ENCODE measurements around the gene AHCYL2.
A peak's percentile ranks its signal among the peaks of the same experiment; 100 is the strongest.
"Not testable (repeated sequence)": the region's sequence is repeated elsewhere in the genome, so short reads cannot be mapped to it uniquely, and the experiment has no call there.

Gene AHCYL2

GRCh38 chr7:129209067-129209926 lies 15.5 kb upstream of the AHCYL2 start:
- no peak for DNase-seq (ENCODE audit: low read depth)

GRCh38 chr7:129210256-129210988 lies 14.4 kb upstream of the AHCYL2 start:
- DNase-seq (ENCODE audit: low read depth): peak; percentile 36

GRCh38 chr7:129210989-129211312 lies 13.9 kb upstream of the AHCYL2 start:
- no peak for DNase-seq (ENCODE audit: low read depth)

DNA sequence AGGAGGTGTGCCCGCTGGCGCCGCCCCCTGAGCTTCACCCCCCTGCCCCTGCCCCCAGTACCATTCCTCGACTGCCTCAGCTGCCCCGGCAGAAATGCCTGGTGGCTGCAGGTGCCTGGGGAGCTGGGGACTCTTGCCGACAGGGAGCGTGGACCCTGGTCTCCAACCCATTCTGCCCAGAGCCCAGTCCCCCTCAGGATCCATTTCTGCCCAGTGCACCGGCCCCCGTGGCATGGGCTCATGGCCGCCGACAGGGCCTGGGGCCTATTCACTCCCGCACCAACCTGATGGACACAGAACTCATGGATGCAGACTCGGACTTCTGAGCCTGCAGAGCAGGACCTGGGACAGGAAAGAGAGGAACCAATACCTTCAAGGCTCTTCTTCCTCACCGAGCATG lies 12.7 kb upstream of the AHCYL2 start:
- no peak for DNase-seq (ENCODE audit: low read depth)

DNA sequence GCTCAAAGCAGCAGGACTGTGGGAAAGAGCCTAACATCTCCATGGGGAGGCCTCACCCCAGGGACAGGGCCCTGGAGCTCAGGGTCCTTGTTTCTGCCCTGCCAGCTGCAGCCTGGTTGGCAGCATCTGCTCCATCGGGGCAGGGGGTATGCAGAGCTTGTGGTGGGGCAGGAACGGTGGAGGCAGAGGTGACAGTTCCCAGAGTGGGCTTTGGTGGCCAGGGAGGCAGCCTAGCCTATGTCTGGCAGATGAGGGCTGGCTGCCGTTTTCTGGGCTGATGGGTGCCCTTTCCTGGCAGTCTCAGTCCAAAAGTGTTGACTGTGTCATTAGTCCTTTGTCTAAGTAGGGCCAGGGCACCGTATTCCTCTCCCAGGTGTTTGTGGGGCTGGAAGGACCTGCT lies 12.2 kb upstream of the AHCYL2 start:
- DNase-seq (ENCODE audit: low read depth): no peak

DNA sequence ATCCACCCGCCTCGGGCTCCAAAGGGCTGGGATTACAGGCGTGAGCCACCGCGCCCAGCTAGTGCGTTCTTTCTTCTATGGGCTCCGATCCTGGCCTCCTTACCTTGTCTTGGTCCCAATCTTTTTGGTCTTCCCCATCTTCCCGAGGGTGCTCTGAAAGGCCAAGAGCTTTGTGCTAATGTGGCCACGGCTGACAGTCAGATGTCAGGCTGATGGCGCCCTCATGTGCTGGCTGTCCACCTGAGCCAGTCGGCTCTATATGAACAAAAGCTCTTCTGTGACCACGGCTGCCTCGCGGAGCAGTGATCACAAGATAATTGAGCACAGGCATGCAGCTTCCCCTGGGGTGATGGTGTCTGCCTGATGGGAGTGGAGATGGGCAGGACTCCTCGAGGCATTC lies 11.0 kb upstream of the AHCYL2 start:
- DNase-seq (ENCODE audit: low read depth): no peak

DNA sequence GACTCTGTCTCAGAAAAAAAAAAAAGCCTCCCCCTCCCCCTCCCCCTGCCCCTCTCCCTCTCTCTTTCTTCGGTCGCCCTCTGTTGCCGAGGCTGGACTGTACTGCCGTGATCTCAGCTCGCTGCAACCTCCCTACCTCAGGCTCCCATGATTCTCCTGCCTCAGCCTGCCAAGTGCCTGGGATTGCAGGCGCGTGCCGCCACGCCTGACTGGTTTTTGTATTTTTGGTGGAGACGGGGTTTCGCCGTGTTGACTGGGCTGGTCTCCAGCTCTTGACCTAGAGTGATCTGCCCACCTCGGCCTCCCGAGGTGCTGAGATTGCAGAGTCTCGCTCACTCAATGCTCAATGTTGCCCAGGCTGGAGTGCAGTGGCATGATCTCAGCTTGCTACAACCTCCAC lies 9.1 kb upstream of the AHCYL2 start:
- DNase-seq (ENCODE audit: low read depth): not testable (repeated sequence)

DNA sequence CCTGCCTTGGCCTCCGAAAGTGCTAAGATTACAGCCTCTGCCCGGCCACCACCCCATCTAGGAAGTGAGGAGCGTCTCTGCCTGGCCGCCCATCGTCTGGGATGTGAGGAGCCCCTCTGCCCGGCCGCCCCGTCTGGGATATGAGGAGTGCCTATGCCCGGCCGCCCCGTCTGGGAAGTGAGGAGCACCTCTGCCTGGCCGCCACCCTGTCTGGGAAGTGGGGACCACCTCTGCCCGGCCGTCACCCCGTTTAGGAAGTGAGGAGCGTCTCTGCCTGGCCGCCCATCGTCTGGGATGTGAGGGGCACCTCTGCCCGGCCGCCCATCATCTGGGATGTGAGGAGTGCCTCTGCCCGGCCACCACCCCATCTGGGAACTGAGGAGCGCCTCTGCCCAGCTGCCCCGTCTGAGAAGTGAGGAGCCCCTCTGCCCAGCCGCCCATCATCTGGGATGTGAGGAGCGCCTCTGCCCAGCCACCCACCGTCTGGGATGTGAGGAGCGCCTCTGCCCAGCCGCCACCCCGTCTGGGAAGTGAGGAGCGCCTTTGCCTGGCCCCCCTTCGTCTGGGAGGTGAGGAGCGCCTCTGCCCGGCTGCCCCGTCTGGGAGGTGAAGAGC lies 8.6 kb upstream of the AHCYL2 start:
- not testable (repeated sequence) for DNase-seq (ENCODE audit: low read depth)

GRCh38 chr7:129216821-129217416 lies 7.9 kb upstream of the AHCYL2 start:
- DNase-seq (ENCODE audit: low read depth): not testable (repeated sequence)

GRCh38 chr7:129218514-129219062 lies 6.2 kb upstream of the AHCYL2 start:
- DNase-seq (ENCODE audit: low read depth): peak; percentile 70

DNA sequence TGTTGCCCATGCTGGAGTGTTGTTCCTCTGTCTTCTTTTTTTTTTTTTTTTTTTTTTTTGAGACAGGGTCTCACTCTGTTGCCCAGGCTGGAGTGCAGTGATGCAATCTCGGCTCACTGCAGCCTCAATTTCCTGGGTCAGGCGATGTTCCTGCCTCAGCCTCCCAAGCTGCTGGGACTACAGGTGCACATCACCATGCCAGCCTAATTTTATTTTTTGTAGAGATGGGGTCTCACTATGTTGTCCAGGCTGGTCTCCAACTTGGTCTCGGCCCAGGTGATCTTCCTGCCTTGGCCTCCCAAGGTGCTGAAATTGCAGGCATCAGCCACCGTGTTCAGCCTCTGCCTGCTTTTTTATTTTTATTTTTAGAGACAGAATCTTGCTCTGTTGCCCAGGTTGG lies 5.7 kb upstream of the AHCYL2 start:
- not testable (repeated sequence) for DNase-seq (ENCODE audit: low read depth)

DNA sequence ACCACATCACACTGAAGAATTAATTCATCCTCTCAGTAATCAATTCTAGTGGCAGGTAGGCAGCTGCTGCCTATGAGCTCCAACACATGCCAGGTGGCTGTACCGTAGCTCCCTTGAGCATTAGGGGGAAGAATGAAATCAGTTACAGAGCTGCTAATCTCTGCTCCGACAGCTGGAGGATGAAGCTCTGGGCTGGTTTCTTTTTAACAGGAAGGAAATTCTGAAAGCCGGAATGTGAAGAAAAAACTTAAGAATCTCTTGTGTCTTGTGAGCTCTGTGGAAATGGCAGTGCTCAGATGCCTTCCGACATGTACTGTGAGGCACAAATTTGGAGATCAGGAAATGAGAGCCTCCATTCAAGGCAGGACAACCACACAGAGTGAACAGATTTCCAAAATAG lies 2.8 kb upstream of the AHCYL2 start:
- no peak for DNase-seq (ENCODE audit: low read depth)

DNA sequence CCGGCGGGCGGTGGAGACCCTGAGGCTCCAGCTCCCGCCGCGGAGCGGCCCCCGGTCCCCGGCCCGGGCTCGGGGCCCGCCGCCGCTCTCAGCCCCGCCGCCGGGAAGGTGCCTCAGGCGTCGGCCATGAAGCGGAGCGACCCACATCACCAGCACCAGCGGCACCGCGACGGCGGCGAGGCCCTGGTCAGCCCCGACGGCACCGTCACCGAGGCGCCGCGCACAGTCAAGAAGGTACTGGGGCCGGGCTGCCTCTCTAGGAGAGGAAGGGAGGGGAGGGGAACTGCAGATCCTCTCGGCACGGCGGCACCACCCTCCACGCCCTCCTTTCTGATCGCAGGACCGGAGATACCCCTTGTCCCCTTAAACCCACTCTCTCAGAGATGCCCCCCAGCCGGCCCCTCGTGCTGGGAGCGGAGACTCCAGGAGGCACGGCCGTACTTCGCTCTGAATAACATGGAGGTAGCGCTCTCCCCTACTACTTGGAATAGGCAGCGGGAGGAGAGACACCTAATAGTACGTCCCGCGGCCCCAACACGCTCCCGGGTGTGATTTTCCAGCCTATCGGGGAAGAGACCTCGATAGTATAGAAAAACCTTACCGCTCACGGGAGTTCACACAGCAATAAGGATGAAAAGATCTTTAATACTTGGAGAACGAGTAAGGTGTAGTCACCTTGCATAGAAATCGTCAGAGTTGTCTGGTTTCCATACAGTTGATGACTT lies 538 bp downstream of the AHCYL2 start:
- no peak for DNase-seq (ENCODE audit: low read depth)

GRCh38 chr7:129225931-129226572 lies 1.2 kb downstream of the AHCYL2 start:
- DNase-seq (ENCODE audit: low read depth): no peak

DNA sequence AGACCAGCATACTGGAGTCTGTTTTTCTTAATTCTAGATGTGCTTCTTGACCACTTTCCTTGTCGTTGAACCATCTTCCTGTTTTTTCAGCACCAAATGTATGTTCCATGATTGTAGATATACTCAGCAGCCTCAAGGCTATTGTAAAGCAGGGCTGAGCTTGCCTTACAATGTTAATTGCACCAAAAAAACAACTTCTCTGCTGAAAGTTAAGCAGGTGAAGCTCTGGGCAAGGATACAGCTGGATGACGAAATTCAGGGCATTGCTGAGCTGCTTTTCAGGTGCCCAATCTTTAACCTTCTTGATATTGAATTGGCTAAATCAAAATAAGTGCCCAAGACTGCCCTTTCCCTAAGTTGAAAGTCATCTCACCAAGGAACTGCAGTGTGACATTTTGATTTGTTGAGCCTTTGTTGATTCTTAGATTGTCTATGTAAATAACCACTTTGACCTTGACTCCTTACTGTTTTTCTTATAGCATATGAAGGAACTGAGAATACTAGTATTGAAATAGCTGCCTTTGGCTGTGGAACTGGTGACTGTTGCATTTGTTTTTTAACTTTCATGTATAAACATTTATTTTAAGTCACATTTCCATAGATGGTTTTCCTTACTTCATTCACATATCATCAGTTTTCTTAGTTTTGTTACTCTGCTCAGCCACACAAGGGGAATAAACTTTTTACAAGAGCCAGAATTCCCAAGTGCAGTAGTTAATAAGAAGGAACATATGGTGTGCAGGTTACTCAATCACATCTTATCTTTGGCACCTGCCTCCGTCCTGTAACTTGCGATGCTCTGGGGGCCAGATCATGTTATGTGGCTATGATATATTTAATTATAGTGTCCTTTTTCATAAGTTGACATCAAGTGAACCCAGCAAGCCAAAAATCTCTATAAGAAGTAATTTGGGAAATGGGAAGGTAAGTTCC lies 3.1 kb downstream of the AHCYL2 start:
- no peak for DNase-seq (ENCODE audit: low read depth)

DNA sequence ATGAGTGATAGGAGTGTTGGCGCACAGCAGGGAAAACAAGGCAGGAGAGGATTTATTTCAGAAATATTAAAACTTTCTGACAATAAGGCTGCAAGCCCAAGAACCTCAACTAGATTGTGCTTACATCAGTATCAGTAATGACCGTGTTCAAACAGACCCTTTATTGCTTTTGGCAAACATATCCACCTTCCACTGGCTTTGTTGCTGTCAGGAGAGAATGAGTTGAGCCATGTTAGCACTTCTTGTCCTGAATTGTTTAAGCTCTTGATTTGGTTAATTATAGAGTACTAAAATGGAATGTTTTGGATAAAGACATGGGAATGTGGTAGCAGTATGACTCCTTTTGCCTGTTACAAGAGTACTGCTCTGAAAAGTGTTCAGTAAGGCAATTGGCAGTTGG lies 3.8 kb downstream of the AHCYL2 start:
- DNase-seq (ENCODE audit: low read depth): no peak

DNA sequence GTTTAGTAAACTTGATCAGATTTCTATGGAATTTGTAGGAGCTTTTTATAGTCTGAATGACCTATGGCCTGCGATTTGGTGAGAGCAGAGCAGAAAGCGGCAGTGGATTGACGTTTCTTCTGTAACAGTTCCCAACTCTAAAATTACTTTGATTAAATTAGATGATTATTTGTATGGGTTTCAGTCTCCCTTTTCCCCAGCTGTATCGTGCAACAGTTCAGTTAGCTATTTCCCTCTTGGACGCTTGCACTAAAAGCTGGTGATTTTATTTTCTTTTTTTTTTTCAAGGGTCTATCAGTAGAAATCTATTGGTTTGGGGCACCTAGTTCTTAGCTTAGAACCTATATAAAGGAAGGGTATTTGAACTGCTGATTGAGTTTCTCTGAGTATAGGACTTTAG lies 6.8 kb downstream of the AHCYL2 start:
- no peak for DNase-seq (ENCODE audit: low read depth)

DNA sequence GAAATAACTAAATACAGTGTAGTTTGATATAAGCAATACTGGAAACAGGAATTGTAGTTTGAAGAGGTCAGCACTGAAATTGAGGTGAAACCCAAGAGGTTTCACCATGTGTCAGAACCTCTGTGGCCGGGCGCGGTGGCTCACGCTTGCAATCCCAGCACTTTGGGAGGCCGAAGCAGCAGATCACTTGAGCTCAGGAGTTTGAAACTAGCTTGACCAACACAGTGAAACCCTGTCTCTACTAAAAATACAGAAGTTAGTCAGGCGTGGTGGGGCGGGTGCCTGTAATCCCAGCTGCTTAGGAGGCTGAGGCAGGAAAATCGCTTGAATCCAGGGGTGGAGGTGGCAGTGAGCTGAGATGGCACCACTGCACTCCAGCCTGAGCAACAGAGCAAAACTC lies 13.7 kb downstream of the AHCYL2 start:
- DNase-seq (ENCODE audit: low read depth): no peak

GRCh38 chr7:129240119-129240820 lies 15.4 kb downstream of the AHCYL2 start:
- DNase-seq (ENCODE audit: low read depth): no peak
